Activated T-cell treated with anti-CD3 and anti-CD28 coated beads for 1 hour (primary cell): Measurements from ENCODE around the gene LMX1A.

Experiments used
- DNase-seq: peaks from one replicate; pipeline ENCODE4 v3.0.0-alpha.2; 2020; ENCODE audit warnings: low read depth

The LMX1A gene

GRCh38 chr1:165325460-165326203 lies 30.9 kb downstream of the LMX1A start:
- DNase-seq: no peak

GRCh38 chr1:165324050-165324449 lies 32.5 kb downstream of the LMX1A start:
- no peak for DNase-seq

GRCh38 chr1:165317612-165318011 lies 38.9 kb downstream of the LMX1A start:
- DNase-seq: no peak

- no peak for DNase-seq
Observed at GRCh38 chr1:165316153-165316772, 40.3 kb downstream of the LMX1A start.

DNA sequence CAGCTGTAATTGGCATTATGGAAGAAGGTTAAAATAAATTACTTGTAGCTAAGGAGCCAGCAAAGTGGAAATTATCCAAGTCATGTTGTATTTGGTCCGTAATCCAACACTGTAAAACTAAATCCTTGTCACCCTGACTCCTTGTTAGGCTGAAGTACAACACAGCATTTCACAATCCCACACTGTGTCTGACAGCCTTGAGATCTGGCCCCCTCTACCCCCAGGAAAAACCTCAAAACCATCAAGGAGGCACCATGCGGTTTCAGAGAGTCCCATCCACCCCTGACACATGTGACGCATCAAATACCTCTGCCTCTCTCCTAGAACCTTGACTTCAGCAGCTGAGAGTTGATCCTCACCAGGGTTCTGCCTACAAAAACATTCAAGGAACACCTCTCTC lies 41.0 kb downstream of the LMX1A start:
- no peak for DNase-seq

DNA sequence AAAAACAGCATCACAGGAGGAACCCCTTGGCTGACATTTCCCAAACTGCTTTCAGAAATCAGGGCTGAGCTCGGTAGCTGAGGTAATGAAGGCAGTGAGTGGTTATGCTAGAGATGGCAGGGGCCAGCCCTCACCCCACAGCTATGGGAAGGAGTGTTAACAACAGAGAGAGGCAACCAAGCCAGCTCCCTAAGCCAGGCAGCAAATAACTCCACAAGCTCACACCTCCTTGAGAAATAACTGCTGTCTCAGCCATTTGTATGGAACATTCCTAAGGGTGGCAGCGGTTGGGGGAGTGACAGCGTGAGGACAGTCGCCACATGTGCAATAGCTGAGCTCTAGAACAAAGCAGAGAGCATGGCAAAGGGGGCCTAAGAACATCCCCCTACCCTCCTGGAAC lies 42.6 kb downstream of the LMX1A start:
- DNase-seq: no peak

DNA sequence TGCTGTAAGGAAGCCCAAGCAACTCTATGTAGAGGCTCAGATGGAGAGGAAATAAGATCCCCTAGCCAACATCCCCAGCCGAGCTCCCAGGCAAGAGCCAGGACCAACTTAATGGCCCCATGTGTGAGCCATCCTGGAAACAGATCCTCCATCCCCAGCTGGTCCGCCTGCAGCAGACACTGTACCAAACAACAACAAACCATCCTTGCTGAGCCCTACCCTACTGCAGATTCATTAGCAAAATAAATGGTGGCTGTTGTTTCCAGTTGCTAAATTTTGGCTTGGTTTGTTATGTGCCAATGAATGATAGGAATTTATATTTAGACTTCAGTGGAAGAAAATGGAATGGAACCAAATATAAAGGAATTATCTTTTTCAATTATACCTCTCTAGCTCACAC lies 43.9 kb downstream of the LMX1A start:
- DNase-seq: no peak

- DNase-seq: no peak
Observed at GRCh38 chr1:165306543-165307434, 49.7 kb downstream of the LMX1A start.

- DNase-seq: no peak
Observed at GRCh38 chr1:165303386-165303785, 53.1 kb downstream of the LMX1A start.

DNA sequence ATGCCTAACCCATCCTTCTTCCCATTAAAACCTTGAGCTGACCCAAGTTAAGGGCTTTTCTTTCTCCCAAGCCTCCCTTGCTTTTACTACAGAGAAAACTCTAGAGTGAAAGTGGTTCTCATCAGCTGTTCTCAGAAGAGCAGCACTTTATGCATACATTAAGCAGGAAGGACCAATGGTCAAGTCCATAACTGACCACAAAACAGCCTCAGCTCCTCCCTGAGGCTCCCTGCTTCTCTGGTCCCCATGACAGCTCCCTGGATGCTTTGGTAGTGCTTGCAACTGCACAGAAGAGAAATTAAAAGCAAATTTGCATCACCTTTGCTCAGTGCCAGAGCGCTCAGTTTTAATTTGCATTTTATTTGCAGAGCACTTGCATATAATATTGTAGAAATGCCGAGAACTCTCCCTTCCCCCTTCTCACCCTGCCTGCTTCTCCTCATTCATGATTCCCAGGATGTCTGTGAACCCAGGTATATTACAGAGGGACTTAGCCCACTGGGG lies 56.1 kb downstream of the LMX1A start:
- no peak for DNase-seq

DNA sequence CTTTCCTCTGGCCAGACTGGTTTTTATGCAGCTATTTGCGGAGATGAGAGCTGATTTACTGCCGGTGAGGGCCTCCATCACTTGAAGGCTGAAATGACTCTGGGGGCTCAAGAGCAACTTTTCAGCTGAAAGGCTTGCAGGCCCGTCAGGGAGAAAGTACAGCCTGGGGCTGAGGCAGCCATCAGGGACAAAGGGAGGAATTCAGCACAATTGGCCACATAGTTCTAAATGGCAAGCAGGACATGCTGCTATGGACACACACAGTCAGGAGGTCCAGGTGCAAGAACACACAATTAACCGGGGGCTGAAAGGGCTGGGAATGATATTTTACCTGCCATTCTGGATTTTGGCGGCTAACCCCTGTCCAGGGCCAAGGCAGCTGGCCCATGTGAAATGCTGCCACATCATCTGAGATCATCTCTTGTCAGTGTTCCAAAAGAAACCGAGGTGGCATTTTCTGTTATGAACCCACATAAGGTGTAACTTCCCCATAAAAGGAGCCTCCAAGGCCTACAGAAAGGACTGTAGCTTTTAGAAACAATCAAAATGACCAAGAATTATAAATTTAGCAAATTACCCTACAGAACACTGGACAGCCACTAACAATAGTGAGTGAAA lies 58.2 kb downstream of the LMX1A start:
- DNase-seq: no peak

DNA sequence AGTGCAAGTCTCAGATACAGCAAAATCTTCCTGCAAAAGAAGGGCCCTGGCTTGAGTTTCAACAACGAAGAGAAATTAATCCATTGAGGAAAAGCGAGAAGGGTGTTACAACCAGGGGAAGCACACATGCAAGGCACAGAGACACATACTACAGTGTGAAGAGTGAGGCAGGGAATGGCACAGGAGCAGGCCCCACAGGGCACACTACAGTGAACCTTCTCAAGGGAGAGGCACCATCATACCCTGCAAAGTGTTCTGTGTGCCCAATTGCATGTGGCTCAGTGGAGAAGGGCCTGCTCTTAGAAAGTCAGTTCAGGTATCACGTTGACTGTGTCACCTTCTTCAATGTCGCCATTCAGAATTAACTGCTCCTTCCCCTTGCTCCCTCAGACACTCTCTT lies 60.3 kb downstream of the LMX1A start:
- DNase-seq: no peak

- DNase-seq: no peak
Observed at GRCh38 chr1:165290148-165290547, 66.4 kb downstream of the LMX1A start.

GRCh38 chr1:165289556-165289955 lies 67.0 kb downstream of the LMX1A start:
- DNase-seq: no peak

GRCh38 chr1:165288350-165289120 lies 68.0 kb downstream of the LMX1A start:
- DNase-seq: no peak

GRCh38 chr1:165287781-165288180 lies 68.7 kb downstream of the LMX1A start:
- no peak for DNase-seq

GRCh38 chr1:165287329-165287728 lies 69.2 kb downstream of the LMX1A start:
- no peak for DNase-seq

GRCh38 chr1:165284454-165284853 lies 72.1 kb downstream of the LMX1A start:
- DNase-seq: no peak

DNA sequence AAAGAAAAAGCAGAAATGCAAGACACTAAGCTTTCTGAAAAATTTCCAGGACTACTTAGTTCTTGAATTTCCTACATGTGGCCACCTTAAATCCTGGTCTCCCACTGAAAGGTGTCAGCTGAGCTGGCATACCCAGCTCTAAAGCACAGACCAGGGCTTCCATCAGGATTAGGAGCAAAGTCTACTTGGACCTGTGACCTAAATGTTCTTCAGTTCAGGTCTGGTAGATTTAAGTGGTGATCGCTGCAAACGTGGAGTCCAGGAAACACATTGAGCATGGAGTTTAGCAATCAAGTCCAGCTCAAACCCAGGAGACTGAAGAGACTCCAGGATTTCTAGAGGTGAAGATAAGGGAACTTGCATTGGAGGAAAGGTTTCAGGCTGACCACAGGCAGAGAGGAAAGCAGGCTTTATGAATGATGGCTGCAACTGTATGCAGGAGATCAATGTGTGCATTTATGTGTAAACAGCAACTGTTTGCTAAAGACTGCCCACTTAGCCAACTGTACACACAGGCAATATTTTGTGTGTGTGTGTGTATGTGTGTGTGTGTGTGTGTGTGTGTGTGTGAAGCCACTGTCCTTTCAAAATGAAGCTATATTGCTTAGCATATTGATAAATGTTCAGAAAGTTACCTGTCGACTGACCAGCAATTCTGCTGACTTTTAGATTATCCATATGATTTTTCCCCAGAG lies 75.2 kb downstream of the LMX1A start:
- DNase-seq: no peak

- DNase-seq: no peak
Observed at GRCh38 chr1:165279882-165280281, 76.6 kb downstream of the LMX1A start.

DNA sequence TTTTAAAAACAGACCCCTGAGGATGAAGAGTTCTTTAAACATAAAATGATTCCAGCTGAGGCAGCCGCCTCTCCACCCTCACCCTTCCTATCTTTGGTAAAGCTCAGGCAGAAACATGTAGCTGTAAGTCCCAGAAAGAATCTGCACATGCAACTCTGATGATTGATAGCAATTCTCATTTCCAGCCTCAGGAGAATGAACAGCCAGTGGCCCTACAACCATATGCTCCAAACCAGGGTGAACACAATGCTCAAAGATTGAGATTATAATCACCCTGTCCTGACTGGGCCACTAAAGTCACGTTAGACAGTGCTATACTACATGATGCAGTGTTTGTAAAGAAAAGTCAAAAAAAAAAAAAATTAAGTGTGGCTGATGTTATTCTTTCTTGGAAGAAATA lies 80.2 kb downstream of the LMX1A start:
- DNase-seq: no peak
